AG09309 (cell line): ENCODE results near the gene GTPBP2.
A peak's percentile ranks its signal among the peaks of the same experiment; 100 is the strongest.
"Not testable (repeated sequence)": the region's sequence is repeated elsewhere in the genome, so short reads cannot be mapped to it uniquely, and the experiment has no call there.

ENCODE experiments used
- DNase-seq: peaks from one replicate; pipeline ENCODE4 v3.0.0-alpha.2; 2010; ENCODE audit warnings: low read depth
- H3K4me3 ChIP-seq: 2 replicates; pipeline ENCODE4 v1.5.1; 2011; ENCODE audit warnings: mild to moderate bottlenecking, low read depth, low read length, moderate library complexity; ENCODE audit not compliant: control insufficient read depth
- CTCF ChIP-seq: IDR thresholded peaks from 2 replicates; pipeline ENCODE4 v1.5.1; 2011; ENCODE audit warnings: mild to moderate bottlenecking, low read depth, low read length, inconsistent platforms; ENCODE audit not compliant: insufficient read depth, control insufficient read depth; ENCODE audit errors: missing control alignments

Gene GTPBP2

GRCh38 chr6:43639984-43640800, 11.1 kb upstream of the GTPBP2 start:
- no peak for DNase-seq
- no peak for TF ChIP-seq CTCF
- H3K4me3 ChIP-seq = no peak overlapping the region

GRCh38 chr6:43636308-43636659, 7.2 kb upstream of the GTPBP2 start:
- TF ChIP-seq CTCF = no peak
- DNase-seq = no peak
- H3K4me3 ChIP-seq = peak overlapping the region; percentile 93

GRCh38 chr6:43635387-43636307, 6.6 kb upstream of the GTPBP2 start, which contains the start of gene MAD2L1BP:
Gene MAD2L1BP, plus strand, starts transcription at chr6:43635840. Its CDS starts 36 bp downstream, at chr6:43635876.
- no peak for DNase-seq
- H3K4me3 ChIP-seq = peak within 1 kb of the TSS; percentile 93
- TF ChIP-seq CTCF = no peak

GRCh38 chr6:43634702-43635303, 5.7 kb upstream of the GTPBP2 start:
- no peak for TF ChIP-seq CTCF
- no peak overlapping the region for H3K4me3 ChIP-seq
- no peak for DNase-seq

GRCh38 chr6:43633002-43633401, 3.9 kb upstream of the GTPBP2 start:
- not testable (repeated sequence) for DNase-seq, H3K4me3 ChIP-seq

- no peak for DNase-seq
- TF ChIP-seq CTCF = no peak
- no peak overlapping the region for H3K4me3 ChIP-seq
Observed at GRCh38 chr6:43630980-43631619, 2.0 kb upstream of the GTPBP2 start.
